NCI-H345 treated with DMSO at 0.1 percent for 48 hours (cell line): ENCODE data around the gene ANKRD29.
"Not testable (repeated sequence)": the region's sequence is repeated elsewhere in the genome, so short reads cannot be mapped to it uniquely, and the experiment has no call there.

Experiments
- DNase-seq: peaks from one replicate; lab custom pipeline; 2025; ENCODE audit not compliant: unreplicated experiment; lab: John Stamatoyannopoulos, UW

The ANKRD29 gene

DNA sequence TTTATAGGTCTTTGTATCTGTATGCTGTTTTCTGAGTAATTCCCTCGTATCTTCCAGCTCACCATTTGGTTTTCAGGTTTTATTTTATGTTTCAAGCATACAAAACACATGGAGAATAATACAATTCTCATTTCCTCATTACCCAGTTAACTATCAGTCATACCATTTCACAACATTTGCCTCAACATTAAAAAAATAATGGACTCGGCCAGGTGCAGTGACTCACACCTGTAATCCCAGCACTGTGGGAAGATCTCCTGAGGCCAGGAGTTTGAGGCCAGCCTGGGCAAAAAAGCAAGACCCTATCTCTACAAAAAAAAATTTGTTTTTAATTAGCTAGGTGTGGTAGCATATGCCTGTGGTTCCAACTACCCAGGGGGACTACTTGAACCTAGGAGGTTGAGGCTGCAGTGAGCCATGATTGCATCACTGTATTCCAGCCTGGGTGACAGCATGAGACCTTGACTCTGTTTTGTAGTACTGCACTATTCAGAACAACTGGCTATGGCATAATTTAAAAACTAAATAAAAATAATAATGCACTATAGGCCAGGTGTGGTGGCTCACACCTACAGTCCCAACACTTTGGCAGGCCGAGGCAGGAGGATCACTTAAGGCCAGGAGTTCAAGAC is 96.7 kb downstream of the ANKRD29 start:
- no peak for DNase-seq

- no peak for DNase-seq
Measured at GRCh38 chr18:23563377-23564043, 99.2 kb downstream of the ANKRD29 start.

DNA sequence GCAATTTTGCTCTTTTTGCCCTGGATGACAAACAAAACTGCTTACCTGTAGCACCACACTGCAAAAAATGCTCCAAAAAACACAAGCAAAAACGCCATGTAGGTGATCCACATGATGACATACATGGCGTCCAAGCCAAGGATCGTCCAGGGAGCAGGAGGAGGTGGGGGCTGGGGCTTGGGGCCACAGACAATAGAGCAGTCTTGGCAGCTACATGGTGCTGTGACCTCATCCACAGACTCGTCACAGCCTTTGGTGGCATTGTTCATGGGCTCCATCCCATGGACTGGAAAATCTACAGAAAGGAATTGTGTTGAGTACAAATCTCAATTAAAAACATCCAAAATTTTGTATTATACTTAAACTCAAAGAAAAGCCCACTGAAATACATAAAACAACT is 102.5 kb downstream of the ANKRD29 start:
- no peak for DNase-seq

GRCh38 chr18:23557511-23557910 is 105.2 kb downstream of the ANKRD29 start:
- DNase-seq: not testable (repeated sequence)

DNA sequence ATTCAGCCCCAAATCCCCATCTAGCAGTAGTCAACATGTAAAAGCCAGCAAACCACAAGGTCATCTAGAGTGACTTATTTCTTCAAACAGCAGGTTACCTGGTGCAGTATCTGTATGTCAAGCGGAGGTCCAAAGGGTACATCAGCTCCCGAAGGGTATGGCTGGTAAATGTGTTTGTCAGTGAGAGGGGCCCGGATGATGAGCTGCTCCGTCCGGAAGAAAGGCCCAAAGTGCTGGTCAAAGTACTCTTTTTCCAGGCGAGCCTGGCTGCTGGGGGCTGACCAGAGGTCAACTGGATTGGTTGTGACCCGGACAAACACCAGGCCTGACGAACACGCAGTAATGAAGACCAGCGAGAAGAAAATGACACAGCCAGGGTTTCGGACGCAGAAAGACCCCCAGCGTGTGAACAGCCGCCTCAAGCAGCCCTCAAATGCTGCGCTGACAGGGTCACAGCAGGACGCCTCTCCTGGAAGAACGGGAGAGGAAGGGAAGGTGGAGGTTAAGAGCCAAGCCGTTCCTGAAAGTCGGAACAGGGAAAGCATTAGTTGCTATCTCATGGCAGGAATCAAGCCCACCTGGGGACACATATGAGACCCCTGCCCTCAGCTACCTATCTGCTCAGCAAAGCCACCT is 106.4 kb downstream of the ANKRD29 start:
- no peak for DNase-seq

GRCh38 chr18:23553887-23554286 is 108.8 kb downstream of the ANKRD29 start:
- no peak for DNase-seq

GRCh38 chr18:23552505-23552904 is 110.2 kb downstream of the ANKRD29 start:
- DNase-seq: no peak

- DNase-seq: no peak
Measured at GRCh38 chr18:23551978-23552377, 110.7 kb downstream of the ANKRD29 start.

GRCh38 chr18:23550898-23551297 is 111.8 kb downstream of the ANKRD29 start:
- no peak for DNase-seq
